ENCODE measurements around the gene KCNJ10. TPM values are rescaled to one million over a fixed set of nuclear protein-coding genes. Genes with fewer than 3 reads are reported as not detected.

The KCNJ10 gene
- total and polyA plus RNA-seq, 5 experiments from 2014 or later: 0.29 TPM; not detected in 4

DNA sequence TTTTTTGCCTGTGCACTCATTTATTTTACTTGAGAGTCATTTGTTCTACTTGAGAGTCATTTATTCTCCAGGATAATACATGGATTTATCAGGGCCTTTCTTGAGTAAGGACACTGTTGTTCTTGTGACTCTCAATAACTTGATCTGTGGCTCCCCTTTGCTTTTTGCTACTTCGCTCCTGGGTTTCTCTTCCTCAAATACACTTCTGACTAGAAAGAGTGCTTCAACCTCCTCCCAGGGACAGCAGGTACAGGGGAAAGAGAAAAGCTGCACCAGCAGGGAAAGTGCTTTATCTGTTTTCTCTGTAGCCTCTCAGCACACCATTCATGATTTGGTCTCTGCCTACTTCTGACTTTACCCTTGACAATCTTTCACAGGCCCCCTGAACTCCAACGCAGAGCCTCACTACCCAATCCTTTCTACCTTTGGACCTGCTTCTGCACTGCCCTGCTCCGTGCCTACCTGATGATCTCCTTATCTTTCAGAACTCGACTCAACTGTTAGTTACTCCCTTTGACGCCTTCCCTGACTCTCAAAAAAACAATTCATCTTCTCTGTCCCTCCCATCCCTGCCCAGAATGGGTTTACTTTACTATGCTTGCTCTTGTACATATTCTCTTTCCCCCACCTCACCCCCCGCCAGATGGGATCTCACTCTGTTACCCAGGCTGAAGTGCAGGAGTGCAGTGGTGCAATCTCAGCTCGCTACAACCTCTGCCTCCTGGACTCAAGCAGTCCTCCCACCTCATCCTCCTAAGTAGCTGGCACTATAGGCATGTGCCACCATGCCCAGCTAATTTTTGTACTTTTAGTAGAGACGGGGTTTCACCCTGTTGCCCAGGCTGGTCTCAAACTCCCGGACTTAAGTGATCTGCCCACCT lies 22.6 kb downstream of the KCNJ10 start:
- peaks cover 5 to 12% (median 8%) of the 10 kb centered on the region in 5 donors for H3K27me3 Mint-ChIP-seq
- H3K4me3 Mint-ChIP-seq: peak overlapping the region; percentile 61 to 88 (median 79)
- no peaks in the 10 kb centered on the region for H3K36me3 Mint-ChIP-seq
- H3K27ac Mint-ChIP-seq: peak overlapping the region in 7 of 10 donors; percentile 13 to 78 (median 56)
- DNase-seq (no peak), ATAC-seq (peak in 1 of 2 donors; percentile 14)
- POLR2A ChIA-PET: interaction anchor here (0.6 to 1.7 kb wide), 3 partner anchors 16 to 38 kb away, joined by 3 to 6 read pairs (median 6); partner anchors contain the start of gene PIGM
- peaks cover 10 to 14% (median 12%) of the 10 kb centered on the region in 4 donors for H3K4me1 Mint-ChIP-seq
- H3K9me3 Mint-ChIP-seq: no peaks in the 10 kb centered on the region

DNA sequence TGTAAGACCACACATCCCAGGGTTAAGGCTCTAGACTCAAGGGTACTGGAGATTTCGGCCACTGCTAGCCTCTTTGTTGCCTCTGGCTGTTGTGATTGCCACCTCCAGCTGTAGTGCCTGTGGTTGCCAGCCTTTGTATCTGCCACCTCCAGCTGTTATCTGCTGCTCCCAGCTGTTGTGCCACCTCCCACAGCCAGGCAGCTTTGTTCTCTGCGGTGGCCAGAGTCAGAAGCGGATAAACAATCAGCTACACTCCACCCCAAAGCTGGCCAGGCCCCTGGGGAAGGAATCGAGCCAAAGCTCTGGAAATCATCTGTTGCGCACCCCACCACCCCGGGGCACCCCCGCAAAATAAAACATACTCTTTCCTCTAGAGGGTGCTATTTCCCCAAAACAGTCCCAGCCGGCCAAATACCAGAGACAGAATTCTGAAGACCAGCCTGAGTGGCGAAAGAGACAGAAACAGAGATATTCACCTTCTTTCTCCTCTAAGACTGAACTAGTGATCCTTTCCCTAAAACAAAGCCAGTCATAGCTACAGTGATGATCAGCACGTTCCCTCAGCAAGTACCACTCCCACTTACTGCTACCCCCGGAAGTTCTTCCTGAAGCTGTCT lies 23.4 kb downstream of the KCNJ10 start:
- POLR2A ChIA-PET: interaction anchor here (0.6 to 1.7 kb wide), 4 partner anchors 15 to 38 kb away, joined by 3 to 6 read pairs (median 4); partner anchors contain the start of gene PIGM
- ATAC-seq: peak; percentile 84 to 96
- peaks cover 10 to 14% (median 12%) of the 10 kb centered on the region in 4 donors for H3K4me1 Mint-ChIP-seq
- peaks cover 4 to 7% (median 5%) of the 10 kb centered on the region in 5 donors for H3K27me3 Mint-ChIP-seq
- H3K9me3 Mint-ChIP-seq: no peaks in the 10 kb centered on the region
- peak overlapping the region; percentile 61 to 88 (median 79) for H3K4me3 Mint-ChIP-seq
- H3K36me3 Mint-ChIP-seq: no peaks in the 10 kb centered on the region
- peak in 7 of 10 donors; percentile 10 to 67 (median 43) for DNase-seq
- peak overlapping the region in 5 of 10 donors; percentile 13 to 78 (median 51) for H3K27ac Mint-ChIP-seq

DNA sequence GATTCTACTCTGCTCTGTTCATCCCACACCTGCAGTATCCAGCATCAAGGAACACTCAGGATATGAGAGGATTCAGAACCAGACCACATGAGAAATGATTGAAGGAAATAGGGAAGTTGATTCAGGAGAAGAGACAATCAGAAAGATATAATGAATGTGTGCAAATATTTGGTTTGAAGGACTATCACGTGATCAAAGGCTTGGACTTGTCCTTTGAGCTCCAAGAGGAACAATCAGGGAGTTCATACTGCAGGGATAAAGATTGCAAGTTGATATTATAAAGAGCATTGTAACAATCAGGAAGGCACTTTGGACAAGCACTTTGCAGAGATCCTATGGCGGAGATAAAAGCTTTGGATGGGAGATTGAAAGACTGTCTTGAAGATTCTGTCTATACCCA lies 24.3 kb downstream of the KCNJ10 start:
- no peak overlapping the region for H3K27ac Mint-ChIP-seq
- no peaks in the 10 kb centered on the region for H3K36me3 Mint-ChIP-seq
- DNase-seq: no peak
- H3K27me3 Mint-ChIP-seq: peaks cover 0 to 7% (median 5%) of the 10 kb centered on the region in 5 donors
- H3K9me3 Mint-ChIP-seq: no peaks in the 10 kb centered on the region
- no peak for ATAC-seq
- no peak overlapping the region for H3K4me3 Mint-ChIP-seq
- peaks cover 10 to 14% (median 12%) of the 10 kb centered on the region in 4 donors for H3K4me1 Mint-ChIP-seq
- POLR2A ChIA-PET: interaction anchor here (0.6 to 1.7 kb wide), 3 partner anchors 15 to 103 kb away, joined by 3 to 6 read pairs (median 3); partner anchors contain the start of gene PIGM

DNA sequence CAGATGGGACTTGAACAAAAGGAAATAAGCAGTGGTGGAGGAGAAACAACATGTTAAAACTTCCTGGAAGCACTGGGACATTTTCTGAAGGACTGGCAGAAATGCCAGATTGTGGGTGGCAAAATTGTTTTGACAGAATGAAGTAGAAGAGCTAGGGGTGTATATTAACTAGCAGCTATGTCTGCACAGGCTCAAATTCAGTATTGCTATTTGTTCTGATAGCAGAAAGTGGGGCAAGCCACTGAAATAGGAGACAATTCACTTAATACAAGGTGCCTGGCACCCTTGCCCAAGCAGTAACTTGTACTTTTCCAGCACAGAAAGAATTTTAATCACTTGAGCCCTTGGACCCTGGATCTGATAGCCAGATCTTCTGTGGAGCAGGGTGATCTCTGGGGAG lies 26.4 kb downstream of the KCNJ10 start:
- Mint-ChIP-seq H3K9me3 (no peaks in the 10 kb centered on the region), H3K36me3 (peaks cover 0 to 7% (median 0%) of the 10 kb centered on the region in 3 donors), H3K4me3 (no peak overlapping the region), H3K27ac (no peak overlapping the region), H3K4me1 (peaks cover 12 to 14% (median 12%) of the 10 kb centered on the region in 4 donors), H3K27me3 (peaks cover 0 to 5% (median under 1%) of the 10 kb centered on the region in 5 donors)
- DNase-seq (no peak), ATAC-seq (no peak)
- POLR2A ChIA-PET: no interaction called here

DNA sequence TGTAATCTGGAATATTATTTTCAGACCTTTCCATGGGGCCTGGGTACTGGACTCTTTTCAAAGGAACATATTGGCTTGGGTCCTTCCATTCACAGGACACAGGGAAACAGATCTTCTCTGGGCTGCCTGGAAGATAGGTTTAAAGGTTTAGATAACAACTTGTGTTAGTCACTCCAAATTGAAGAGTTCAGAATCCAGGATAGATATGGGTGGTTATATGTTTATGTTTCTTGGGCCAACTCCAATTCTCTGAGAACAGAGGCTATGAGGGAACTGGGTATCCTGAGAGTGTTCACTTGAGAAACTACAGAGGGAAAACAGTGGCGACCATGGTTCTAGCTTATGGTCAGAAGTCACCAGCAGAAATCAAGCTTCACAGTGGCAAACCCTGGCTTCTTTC lies 29.5 kb downstream of the KCNJ10 start:
- H3K36me3 Mint-ChIP-seq: peaks cover 0 to 11% (median 3%) of the 10 kb centered on the region in 3 donors
- no peaks in the 10 kb centered on the region for H3K9me3 Mint-ChIP-seq
- no peak overlapping the region for H3K27ac Mint-ChIP-seq
- POLR2A ChIA-PET: no interaction called here
- ATAC-seq (no peak), DNase-seq (no peak)
- peaks cover 0 to 2% (median 0%) of the 10 kb centered on the region in 4 donors for H3K4me1 Mint-ChIP-seq
- H3K4me3 Mint-ChIP-seq: no peak overlapping the region
- peaks cover 0 to under 1% (median 0%) of the 10 kb centered on the region in 5 donors for H3K27me3 Mint-ChIP-seq

DNA sequence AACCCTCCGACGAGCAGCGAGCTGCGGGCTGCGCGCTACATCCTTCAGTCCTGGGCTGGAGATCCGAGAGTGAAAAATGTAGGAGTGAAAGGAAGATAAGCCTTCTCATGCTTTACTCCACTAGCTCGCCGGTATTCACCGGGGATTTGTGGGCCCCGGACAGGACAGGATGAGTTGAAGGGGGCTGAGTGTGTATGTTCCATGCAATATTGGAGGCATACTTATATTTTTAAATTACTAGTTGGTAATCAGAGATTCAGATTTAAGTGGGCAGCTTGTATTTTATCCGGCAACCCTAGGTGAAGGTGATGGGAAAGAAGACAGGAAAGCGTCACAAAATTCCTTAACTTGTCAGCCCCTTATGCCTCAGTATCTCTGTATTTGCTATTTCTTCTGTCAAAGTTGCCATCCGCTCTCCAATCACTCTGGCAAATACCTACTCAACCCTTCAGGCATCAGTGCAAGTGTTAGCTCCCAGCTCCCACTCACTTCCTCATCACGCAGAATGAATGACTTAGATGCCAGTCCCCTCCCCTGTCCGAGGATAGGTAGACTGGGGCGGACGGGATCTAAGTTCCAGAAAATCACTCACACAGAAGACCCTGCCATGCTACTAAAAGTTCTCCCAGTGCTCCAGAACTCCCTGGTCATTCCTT lies 37.7 kb downstream of the KCNJ10 start:
- ATAC-seq: peak in 1 of 2 donors; percentile 22
- POLR2A ChIA-PET: interaction anchor here (1.3 to 2.5 kb wide), 3 partner anchors 14 to 230 kb away, joined by 4 to 14 read pairs (median 6); partner anchors contain the start of genes DCAF8 and TAGLN2
- H3K4me1 Mint-ChIP-seq: peaks cover 18 to 43% (median 35%) of the 10 kb centered on the region in 4 donors

DNA sequence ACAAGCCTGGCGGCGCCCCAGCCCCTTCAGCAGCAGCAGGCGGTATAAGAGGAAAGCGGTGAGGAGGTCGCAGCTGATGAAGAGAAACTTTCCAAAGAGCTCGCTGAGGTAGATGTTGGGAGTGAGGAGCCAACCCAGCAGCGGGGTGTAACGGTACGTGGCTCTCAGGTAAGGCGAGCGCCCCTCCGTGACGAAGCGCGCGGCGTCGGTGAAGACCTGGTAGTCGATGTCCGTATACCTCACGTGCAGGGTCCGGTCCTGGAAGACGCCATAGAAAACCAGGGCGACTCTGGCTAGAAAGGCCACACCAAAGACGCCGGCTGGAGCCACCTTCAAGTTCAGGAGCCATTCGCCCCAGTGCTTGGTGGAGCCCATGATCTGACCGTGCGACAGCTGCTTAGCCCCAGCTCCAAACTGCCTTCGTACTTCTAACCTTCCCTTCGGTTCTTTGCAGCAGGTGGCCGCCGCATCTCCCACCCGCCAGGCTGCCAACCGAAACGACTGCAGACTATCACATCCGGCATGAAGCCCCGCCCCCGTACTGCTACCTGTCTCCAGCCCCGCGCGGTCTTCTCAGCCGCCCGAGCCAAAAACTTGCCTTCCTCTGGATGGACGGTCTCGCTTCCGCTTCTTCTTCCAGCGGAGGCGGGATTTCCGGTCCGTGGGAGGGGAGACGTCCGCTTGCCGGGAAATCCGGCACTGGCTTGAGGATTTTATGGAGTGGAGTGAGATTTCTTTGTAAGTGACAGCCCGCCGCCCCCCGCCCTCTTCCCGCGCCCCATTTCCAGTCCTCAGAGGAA lies 38.4 kb downstream of the KCNJ10 start, which contains the start of gene PIGM:
TSS of gene PIGM (minus strand) at position 626 of the 800 bp plus-strand sequence. CDS start at position 375, 251 bp downstream.
- DNase-seq: peak; percentile 85 to 95 (median 88)
- POLR2A ChIA-PET: interaction anchor here (1.3 to 2.5 kb wide), 4 partner anchors 10 to 231 kb away, joined by 4 to 14 read pairs (median 6); partner anchors contain the start of genes DCAF8 and TAGLN2
- Mint-ChIP-seq H3K9me3 (no peaks in the 10 kb centered on the region), H3K27me3 (peaks cover 0 to 2% (median 0%) of the 10 kb centered on the region in 5 donors), H3K27ac (peak within 1 kb of the TSS; percentile 89 to 97 (median 95)), H3K4me3 (peak within 1 kb of the TSS; percentile 90 to 99 (median 97)), H3K4me1 (peaks cover 19 to 43% (median 36%) of the 10 kb centered on the region in 4 donors), H3K36me3 (peaks cover 0 to 9% (median 4%) of the 10 kb centered on the region in 3 donors)
- peak; percentile 96 to 97 for ATAC-seq

More for the DNA sequence above, 37.7 kb downstream of the KCNJ10 start:
- DNase-seq: no peak
- Mint-ChIP-seq H3K27me3 (peaks cover 0 to 2% (median 0%) of the 10 kb centered on the region in 5 donors), H3K27ac (peak overlapping the region; percentile 89 to 97 (median 95)), H3K36me3 (peaks cover 0 to 6% (median 4%) of the 10 kb centered on the region in 3 donors), H3K9me3 (no peaks in the 10 kb centered on the region), H3K4me3 (peak overlapping the region; percentile 90 to 99 (median 97))

DNA sequence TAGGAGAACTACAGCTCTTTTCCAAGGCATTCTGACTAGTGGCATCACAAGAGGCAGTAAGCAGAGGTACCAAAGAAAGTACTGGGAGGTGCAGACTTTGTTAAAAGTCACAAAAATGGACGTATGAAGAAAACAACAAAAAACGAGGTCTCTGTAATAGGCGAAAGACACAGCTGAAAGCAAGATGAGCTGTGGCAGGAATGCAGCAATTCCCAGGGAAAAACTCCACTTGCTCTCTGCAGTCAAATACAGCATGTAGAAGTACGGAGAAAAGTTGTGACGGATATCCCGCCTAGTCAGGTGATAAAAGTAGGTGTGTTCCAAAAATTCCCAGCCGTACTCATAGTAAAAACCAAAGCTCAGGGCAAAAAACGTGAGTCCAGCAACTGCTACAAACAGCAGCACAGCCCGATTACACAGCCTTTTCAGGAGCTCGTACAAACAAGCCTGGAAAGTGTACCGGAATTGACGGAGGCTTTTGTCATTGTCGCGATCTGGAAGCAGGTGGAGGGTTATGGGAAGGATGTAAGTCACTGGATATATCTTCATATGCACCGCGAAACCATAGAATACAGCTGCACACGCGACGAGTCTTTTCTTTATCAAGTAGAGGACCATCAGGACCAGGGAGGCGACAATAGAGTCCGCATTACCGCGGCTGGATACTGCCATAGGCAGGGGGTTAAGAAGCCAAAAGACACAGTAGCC lies 39.1 kb downstream of the KCNJ10 start:
- peak overlapping the region; percentile 90 to 99 (median 97) for H3K4me3 Mint-ChIP-seq

DNA sequence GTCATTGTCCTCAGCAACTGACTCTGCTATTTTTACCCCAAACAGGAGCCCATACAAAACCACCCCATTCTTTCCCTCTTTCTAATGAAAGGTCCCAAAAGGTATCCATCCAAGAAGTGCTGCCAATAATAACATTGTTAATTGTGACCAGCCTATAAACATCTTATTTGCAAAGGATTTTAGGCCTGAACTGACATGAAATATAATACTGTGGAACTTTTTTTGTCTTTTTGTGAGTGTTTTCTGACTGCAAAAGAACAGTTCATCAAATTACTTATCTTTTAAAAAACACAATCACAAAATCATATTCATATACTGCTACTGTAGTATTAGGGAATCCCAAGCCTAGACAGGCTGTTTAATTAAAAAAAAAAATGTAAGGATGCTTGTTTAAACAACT lies 41.5 kb downstream of the KCNJ10 start:
- Mint-ChIP-seq H3K4me1 (peaks cover 19 to 43% (median 36%) of the 10 kb centered on the region in 4 donors), H3K36me3 (peaks cover 0 to 9% (median 4%) of the 10 kb centered on the region in 3 donors), H3K9me3 (no peaks in the 10 kb centered on the region), H3K4me3 (no peak overlapping the region), H3K27me3 (no peaks in the 10 kb centered on the region), H3K27ac (no peak overlapping the region)
- POLR2A ChIA-PET: no interaction called here
- ATAC-seq: no peak
- DNase-seq: no peak

More for the DNA sequence above, 39.1 kb downstream of the KCNJ10 start:
- DNase-seq (no peak), ATAC-seq (no peak)
- Mint-ChIP-seq H3K9me3 (no peaks in the 10 kb centered on the region), H3K36me3 (peaks cover 0 to 9% (median 4%) of the 10 kb centered on the region in 3 donors), H3K4me1 (peaks cover 19 to 43% (median 36%) of the 10 kb centered on the region in 4 donors), H3K27me3 (peaks cover 0 to 2% (median 0%) of the 10 kb centered on the region in 5 donors), H3K27ac (peak overlapping the region; percentile 89 to 97 (median 95))
- POLR2A ChIA-PET: interaction anchor here (0.9 to 2.5 kb wide), 5 partner anchors 11 to 106 kb away, joined by 3 to 14 read pairs (median 5); partner anchors contain the start of gene TAGLN2

DNA sequence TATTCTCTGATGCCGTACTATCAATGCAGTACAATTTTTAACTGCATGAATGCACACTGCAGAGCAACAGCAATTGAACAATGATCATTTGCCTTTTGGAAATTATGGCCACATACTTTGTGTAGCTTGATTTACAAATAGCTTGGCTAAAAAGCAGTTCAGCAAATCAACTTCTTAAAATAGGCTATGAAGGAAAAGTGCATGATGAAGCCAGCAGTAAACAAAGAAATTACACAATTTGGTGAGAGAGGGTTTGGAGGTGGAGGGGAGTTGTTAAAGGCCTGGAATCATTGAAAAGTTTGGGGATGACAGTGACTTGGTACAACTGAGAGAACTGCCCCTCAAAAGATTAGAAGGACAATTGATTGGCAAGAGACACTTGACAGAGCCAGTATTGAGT lies 44.6 kb downstream of the KCNJ10 start:
- Mint-ChIP-seq H3K9me3 (no peaks in the 10 kb centered on the region), H3K27me3 (no peaks in the 10 kb centered on the region), H3K4me3 (no peak overlapping the region), H3K27ac (peak overlapping the region in 1 of 10 donors; percentile 32), H3K4me1 (peaks cover 7 to 20% (median 14%) of the 10 kb centered on the region in 4 donors), H3K36me3 (peaks cover 0 to 9% (median 4%) of the 10 kb centered on the region in 3 donors)
- POLR2A ChIA-PET: no interaction called here
- DNase-seq (no peak), ATAC-seq (no peak)
